ENCODE data around the gene SLC35F3.

DNA sequence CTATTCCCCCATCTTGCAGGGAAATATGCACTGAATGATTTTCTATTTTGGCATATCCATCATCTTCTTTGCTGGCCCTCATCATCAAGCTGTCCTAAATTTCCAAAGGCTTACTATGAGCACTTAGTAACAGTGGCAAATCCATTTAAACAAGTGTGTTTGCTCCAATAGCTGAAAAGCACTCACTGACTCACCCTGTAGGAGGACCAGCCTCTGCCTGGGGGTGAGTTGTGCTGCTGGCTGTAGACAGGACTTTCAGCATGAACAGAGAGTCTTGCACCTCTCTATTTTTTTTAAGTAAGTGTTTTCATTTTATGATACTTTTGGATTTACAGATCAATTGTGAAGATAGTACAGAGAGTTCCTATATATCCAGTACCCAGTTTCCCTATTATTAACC is 97.3 kb downstream of the SLC35F3 start:
- TF ChIP-seq, protein P1, sequence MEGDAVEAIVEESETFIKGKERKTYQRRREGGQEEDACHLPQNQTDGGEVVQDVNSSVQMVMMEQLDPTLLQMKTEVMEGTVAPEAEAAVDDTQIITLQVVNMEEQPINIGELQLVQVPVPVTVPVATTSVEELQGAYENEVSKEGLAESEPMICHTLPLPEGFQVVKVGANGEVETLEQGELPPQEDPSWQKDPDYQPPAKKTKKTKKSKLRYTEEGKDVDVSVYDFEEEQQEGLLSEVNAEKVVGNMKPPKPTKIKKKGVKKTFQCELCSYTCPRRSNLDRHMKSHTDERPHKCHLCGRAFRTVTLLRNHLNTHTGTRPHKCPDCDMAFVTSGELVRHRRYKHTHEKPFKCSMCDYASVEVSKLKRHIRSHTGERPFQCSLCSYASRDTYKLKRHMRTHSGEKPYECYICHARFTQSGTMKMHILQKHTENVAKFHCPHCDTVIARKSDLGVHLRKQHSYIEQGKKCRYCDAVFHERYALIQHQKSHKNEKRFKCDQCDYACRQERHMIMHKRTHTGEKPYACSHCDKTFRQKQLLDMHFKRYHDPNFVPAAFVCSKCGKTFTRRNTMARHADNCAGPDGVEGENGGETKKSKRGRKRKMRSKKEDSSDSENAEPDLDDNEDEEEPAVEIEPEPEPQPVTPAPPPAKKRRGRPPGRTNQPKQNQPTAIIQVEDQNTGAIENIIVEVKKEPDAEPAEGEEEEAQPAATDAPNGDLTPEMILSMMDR (IDR thresholded peaks at IDR 0.05 in 4 of 5, conservative IDR thresholded peaks at IDR 0.05 in 1 of 5): no peak
- no peak for TF ChIP-seq POLR2A (IDR thresholded peaks at IDR 0.05)
